Measurements from ENCODE around the gene ADSS1. TPM values are rescaled to one million over a fixed set of nuclear protein-coding genes. Genes with fewer than 3 reads are reported as not detected.

ADSS1 gene
- total RNA-seq, 4 donors from 2014 or later: 2.3 to 36.2 (median 7.3) TPM

DNA sequence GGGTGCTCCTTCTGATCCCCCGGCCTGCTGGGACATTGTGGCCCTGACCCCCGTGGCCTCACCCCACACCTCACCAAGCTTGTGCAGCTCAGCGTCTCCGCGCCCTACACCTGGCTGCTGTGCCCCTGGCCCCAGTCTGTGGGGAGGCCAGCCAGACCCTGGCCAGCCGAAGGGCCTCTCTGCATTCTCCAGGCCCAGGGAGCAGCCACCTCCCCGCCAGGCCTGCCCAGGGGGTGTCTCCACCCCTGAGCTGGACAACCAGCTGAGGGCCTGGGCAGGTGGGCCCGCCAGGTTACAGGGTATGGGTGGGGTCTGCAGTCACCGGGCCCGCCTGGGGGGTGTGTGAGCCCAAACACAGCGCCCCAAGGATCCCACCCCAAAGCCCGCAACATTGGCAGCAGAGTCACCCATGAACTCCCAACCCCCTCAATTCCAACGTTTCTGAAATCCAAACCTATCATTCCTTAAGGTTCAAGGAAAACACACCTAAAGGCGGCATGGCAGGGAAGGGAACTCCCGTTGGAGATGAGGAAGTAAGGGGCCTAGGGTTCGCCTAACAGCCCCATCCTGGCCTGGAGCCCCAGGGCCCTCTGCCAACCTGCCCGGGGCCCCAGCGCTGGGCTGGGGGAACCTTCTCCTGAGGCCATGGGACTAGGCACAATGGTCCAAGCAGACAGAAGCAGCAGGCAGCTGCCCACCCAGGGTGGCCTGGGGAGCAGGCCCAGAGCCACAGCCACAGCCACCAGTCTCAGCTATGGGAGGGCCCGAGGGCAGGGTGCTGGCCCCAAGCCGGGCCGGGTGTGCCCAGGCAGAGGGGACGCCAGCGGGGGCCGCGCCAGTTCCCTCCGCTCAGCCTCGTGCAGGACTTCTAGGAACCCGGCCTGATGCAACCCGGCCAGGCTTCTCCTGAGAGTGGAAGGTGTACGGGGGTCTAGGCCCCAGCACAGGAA is 63.0 kb downstream of the ADSS1 start:
- TF ChIP-seq, protein P1, sequence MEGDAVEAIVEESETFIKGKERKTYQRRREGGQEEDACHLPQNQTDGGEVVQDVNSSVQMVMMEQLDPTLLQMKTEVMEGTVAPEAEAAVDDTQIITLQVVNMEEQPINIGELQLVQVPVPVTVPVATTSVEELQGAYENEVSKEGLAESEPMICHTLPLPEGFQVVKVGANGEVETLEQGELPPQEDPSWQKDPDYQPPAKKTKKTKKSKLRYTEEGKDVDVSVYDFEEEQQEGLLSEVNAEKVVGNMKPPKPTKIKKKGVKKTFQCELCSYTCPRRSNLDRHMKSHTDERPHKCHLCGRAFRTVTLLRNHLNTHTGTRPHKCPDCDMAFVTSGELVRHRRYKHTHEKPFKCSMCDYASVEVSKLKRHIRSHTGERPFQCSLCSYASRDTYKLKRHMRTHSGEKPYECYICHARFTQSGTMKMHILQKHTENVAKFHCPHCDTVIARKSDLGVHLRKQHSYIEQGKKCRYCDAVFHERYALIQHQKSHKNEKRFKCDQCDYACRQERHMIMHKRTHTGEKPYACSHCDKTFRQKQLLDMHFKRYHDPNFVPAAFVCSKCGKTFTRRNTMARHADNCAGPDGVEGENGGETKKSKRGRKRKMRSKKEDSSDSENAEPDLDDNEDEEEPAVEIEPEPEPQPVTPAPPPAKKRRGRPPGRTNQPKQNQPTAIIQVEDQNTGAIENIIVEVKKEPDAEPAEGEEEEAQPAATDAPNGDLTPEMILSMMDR (IDR thresholded peaks at IDR 0.05; ENCODE audit: low read depth): no peak

DNA sequence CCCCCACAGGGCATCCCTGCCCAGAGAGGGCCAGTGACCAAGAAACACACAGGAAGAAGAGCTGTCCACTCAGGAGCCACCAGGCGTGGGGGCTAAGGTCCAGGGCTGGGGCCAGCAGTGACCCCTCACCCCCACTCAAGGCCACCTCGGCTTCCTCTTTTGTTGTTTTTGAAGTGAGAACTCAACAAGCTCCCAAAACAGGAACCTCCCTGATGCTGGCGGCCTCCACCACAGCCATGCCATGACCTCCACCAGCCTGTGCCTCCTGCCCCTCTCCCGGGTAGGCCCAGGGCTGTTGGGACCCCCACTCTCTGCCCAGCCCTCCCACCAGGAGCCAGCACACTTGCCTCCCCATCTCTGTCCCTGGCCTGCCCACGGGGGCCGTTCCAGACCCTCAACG is 63.7 kb downstream of the ADSS1 start:
- TF ChIP-seq, protein P1 (IDR thresholded peaks at IDR 0.05; ENCODE audit: low read depth): no peak

DNA sequence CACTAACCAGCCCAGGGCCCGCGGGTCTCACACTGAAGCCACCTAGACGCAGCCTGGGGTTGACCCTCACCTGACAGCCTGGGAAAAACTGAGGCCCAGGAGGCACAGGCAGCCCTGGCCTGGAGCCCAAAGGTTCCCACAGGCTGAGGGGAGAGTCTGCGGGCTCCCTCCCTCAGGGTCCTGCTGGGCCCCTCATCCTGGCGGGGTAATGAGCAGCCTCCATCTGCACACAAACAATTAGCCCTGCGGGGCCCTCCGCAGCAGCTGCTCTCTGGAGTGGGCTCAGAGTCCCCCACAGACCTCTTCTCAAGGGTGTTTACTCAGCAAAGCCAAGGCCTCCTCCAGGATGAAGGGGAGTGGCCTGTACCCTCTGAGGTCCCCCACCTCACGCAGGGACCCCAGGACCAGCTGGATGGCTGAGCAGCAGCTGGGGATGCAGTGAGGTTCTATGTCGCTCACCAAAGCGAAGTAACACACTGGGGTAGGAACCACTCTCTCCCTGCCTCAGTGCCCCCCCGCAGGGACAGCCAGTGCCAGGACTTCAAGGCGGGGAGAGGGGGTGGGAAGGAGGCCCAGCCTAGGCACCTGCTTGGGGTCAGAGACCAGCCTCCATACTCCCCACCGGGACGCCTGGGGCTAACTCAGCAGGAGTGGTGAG is 64.3 kb downstream of the ADSS1 start:
- TF ChIP-seq, protein P1 (IDR thresholded peaks at IDR 0.05; ENCODE audit: low read depth): no peak

DNA sequence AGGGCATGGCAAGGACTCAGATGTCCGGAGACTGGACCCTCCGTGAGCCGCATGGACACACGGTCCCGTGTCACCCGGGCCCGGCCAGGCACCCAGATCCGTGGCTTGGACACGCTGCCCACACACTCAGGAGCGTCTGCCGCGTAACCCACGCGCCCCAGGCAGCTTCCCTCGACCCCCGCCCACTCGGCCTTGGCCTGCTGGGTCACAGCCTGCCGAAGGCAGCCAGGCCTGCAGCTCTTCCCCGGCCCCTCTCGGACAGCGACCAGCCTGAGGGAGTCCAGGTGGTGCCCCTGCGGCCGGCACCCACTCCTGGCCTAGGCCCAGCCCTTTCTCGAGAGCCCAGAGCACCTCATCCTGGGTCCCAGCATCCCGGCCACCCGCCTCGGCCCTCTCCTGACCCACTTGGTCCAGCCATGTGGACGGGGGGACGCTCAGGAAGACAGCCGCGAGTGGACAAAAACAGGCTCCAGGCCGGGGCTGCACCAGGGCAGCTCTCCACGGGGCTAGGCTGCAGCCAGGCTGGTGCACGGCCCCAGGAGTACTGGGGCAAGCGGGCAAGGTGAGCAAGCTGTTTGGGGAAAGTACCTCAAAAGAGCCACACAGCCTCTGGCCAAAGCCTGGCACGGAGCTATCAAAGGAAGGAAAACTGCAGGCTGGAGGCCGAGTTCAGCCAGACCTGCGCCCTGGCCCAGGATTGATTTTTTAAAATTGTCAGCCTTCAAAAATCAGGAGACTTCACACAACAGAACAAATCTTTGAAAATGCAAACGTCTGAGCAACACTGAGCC is 65.0 kb downstream of the ADSS1 start:
- TF ChIP-seq, protein P1 (IDR thresholded peaks at IDR 0.05; ENCODE audit: low read depth): no peak

DNA sequence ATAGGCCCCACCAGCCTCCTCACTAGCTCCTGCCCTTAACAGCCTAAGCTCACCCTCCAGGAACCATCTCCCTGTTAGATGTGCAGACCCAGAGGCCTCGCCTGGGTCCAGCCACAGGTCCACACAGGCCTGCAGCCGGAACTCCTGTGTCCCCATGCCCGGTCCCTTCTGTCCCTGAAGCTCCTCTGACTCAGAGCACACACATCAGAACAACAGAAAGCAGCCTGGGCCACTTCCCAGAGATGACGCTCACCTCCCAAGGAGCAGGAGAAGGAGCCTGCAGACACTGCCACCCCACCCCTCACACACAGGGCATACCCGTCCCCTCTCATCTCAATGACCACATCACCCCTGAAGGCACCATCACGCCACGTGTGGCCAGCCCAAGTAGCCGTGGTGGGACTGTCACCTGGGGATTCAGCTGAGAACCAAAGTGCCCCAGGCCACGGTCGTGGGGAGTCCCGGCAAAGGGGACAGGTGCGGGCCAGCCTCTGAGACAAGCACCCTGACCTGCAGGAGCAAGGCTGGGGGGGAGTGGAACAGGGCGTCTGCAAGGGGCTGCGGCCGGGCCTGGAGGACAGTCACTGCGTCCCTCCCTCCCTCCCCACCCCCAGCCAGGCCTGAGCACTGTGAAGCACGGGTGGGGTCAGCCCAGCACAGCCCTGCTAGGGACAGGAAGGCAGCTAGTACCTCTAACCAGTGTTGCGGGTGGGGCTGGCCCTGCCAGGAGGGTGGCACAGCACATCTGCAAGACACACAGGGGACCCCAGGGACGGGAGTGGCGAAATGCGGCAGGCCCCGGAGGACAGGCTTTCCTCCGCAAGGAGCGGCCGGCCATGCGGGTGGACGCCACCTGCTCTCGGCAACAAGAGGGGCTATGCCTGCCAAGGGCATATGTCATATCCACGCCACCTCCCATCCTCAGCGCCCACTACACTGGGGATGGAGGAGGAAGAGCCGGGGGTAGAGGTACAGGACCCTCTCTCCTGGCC is 66.0 kb downstream of the ADSS1 start:
- TF ChIP-seq, protein P1 (IDR thresholded peaks at IDR 0.05; ENCODE audit: low read depth): no peak

DNA sequence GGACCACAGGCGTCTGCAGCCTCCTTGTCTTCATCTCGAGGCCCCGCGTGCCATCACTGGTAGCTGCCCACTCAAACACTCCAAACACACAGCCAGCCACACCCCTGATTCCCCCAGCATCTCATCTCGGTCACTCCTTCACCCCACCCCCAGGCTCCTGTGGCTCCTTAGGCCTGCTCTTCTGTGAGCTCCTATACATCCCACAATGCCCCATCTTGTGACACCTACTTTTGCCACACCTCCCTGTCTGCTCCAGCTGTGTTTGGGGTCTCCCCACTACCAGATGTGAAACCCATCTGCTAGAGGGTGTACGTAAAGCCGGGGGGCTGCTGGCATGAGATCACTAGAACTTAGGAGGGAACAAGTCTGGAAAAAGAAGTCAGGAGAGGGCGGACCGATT is 67.4 kb downstream of the ADSS1 start:
- TF ChIP-seq, protein P1 (IDR thresholded peaks at IDR 0.05; ENCODE audit: low read depth): no peak
